ENCODE data around the gene ANKRD22. TPM values are rescaled to one million over a fixed set of nuclear protein-coding genes. Genes with fewer than 3 reads are reported as not detected.
A peak's percentile ranks its signal among the peaks of the same experiment; 100 is the strongest.

Gene ANKRD22
- total and polyA plus RNA-seq, 2 of the 8 experiments (the other 6 are each of a cell fraction or from before 2014, with no cell fraction given): 0.68 TPM; not detected in 1

- Histone ChIP-seq H3K9ac (replicated peaks in 1 of 4; ENCODE audit: extremely low read depth in 1 of 4, low read depth in 3 of 4, low read length in 3 of 4) (no peak overlapping the region), H3K4me1 (replicated peaks in 1 of 4; ENCODE audit: control insufficient read depth in 3 of 4, insufficient read depth in 4 of 4, low read length in 3 of 4) (no peaks in the 10 kb centered on the region), H3K4ac (replicated peaks; ENCODE audit: insufficient read length, low read depth, low read length) (no peak overlapping the region), H3K9me3 (ENCODE audit: insufficient read depth in 2 of 2, low read depth in 1 of 2, low read length in 1 of 2) (no peaks in the 10 kb centered on the region), H4K91ac (replicated peaks; ENCODE audit: insufficient read length, low read length) (no peak overlapping the region), H4K8ac (ENCODE audit: extremely low read depth, insufficient read depth, low read length) (no peak overlapping the region), H3K4me3 (ENCODE audit: extremely low read depth in 1 of 4, insufficient read depth in 2 of 4, low read depth in 3 of 4, low read length in 4 of 4) (no peak overlapping the region), H3K79me2 (ENCODE audit: control insufficient read depth in 1 of 2, insufficient read depth in 2 of 2, low read length in 2 of 2) (no peaks in the 10 kb centered on the region), H3K36me3 (ENCODE audit: control insufficient read depth in 2 of 4, insufficient read depth in 4 of 4, low read length in 3 of 4) (no peaks in the 10 kb centered on the region), H3K27ac (ENCODE audit: low read depth, low read length) (no peak overlapping the region), H2AK5ac (ENCODE audit: low read depth, low read length) (no peak overlapping the region), H2BK5ac (ENCODE audit: low read depth, low read length) (no peak overlapping the region), H3K14ac (ENCODE audit: insufficient read length) (no peak overlapping the region), H2AFZ (ENCODE audit: low read length) (no peak overlapping the region), H3K56ac (replicated peaks; ENCODE audit: insufficient read length, low read depth, low read length) (no peak overlapping the region), H3K23ac (ENCODE audit: insufficient read length) (no peak overlapping the region), H2BK120ac (replicated peaks; ENCODE audit: low read depth, low read length) (no peak overlapping the region), H3K23me2 (ENCODE audit: low read depth, low read length) (no peaks in the 10 kb centered on the region), H4K5ac (ENCODE audit: insufficient read length, low read depth, low read length) (no peak overlapping the region), H3K4me2 (ENCODE audit: insufficient read depth in 1 of 2, low read depth in 2 of 2, low read length in 2 of 2) (no peak overlapping the region), H3K18ac (ENCODE audit: extremely low read depth, low read length) (no peak overlapping the region), H2BK15ac (ENCODE audit: low read length) (no peak overlapping the region), H2BK20ac (ENCODE audit: low read length) (no peak overlapping the region), H2BK12ac (ENCODE audit: low read depth, low read length) (no peak overlapping the region), H3K27me3 (replicated peaks in 1 of 4; ENCODE audit: control insufficient read depth in 3 of 4, extremely low read depth in 1 of 4, insufficient read depth in 3 of 4, low read length in 3 of 4) (no peaks in the 10 kb centered on the region), H4K20me1 (replicated peaks in 1 of 2; ENCODE audit: control insufficient read depth in 1 of 2, insufficient read depth in 2 of 2, low read length in 2 of 2) (no peaks in the 10 kb centered on the region), H3K79me1 (ENCODE audit: low read depth, low read length) (no peaks in the 10 kb centered on the region)
- FAIRE-seq: no peak
- ChIA-PET POLR2A (ENCODE audit: partially characterized antibody) (no interaction called here), CTCF (ENCODE audit: partially characterized antibody) (interaction anchor here (1.0 to 7.2 kb wide), 4 partner anchors 12 to 148 kb away, joined by 4 to 279 read pairs (median 18); partner anchors contain the start of gene ANKRD22)
- 92% methylated on average over 5 of the region's 5 CpGs; no CpG with 5 or more reads in 1 of the 2 experiments for WGBS, 2 experiments (ENCODE audit: extremely low coverage in 1 of 2, insufficient coverage in 1 of 2, insufficient read length in 1 of 2, insufficient replicate concordance in 2 of 2, low coverage in 1 of 2, low lambda C conversion rate in 2 of 2, missing lambda C conversion rate in 1 of 2)
- DNase-seq (ENCODE audit: low read depth in 1 of 2, low spot score in 2 of 2): no peak
- TF ChIP-seq ASH2L (IDR thresholded peaks at IDR 0.05; ENCODE audit: low read length): no peak
- TF ChIP-seq TAF1 (IDR thresholded peaks at IDR 0.05; ENCODE audit: low read depth, low read length): no peak
- TF ChIP-seq, protein P1, sequence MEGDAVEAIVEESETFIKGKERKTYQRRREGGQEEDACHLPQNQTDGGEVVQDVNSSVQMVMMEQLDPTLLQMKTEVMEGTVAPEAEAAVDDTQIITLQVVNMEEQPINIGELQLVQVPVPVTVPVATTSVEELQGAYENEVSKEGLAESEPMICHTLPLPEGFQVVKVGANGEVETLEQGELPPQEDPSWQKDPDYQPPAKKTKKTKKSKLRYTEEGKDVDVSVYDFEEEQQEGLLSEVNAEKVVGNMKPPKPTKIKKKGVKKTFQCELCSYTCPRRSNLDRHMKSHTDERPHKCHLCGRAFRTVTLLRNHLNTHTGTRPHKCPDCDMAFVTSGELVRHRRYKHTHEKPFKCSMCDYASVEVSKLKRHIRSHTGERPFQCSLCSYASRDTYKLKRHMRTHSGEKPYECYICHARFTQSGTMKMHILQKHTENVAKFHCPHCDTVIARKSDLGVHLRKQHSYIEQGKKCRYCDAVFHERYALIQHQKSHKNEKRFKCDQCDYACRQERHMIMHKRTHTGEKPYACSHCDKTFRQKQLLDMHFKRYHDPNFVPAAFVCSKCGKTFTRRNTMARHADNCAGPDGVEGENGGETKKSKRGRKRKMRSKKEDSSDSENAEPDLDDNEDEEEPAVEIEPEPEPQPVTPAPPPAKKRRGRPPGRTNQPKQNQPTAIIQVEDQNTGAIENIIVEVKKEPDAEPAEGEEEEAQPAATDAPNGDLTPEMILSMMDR (IDR thresholded peaks at IDR 0.05; ENCODE audit: control extremely low read depth in 1 of 3, insufficient read depth in 1 of 3, low read depth in 1 of 3, low read length in 3 of 3): peak in 2 of 3 experiments; percentile 14 to 40; a peak in 2 of 4 replicates
- TF ChIP-seq RAD21 (IDR thresholded peaks at IDR 0.05 in 1 of 2, conservative IDR thresholded peaks at IDR 0.05 in 1 of 2; ENCODE audit: low read depth in 2 of 2, low read length in 2 of 2): peak in 1 of 2 experiments; percentile 9; a peak in 1 of 4 replicates
- no peak for TF ChIP-seq RXRA (IDR thresholded peaks at IDR 0.05; ENCODE audit: insufficient read depth, low read depth, low read length)
Measured at GRCh38 chr10:88838766-88839350, 12.8 kb downstream of the ANKRD22 start.
